Measurements from ENCODE around the gene OR5D14.

DNA sequence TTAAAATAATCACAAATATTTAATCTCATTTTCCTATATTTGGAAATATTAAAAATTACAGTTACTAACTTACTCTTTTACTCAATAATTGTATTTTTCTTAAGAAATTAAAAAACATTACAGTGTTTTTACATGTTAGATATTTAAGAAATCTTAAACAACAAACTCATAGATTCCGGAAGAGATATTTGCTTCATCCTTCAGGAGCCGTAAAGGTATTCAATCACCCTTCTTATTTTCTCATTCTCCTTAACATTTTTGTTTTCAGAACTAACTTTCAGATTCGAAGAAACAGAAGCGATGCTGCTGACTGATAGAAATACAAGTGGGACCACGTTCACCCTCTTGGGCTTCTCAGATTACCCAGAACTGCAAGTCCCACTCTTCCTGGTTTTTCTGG, 24.0 kb downstream of the OR5D14 start, which contains the start of gene OR5D18:
- TF ChIP-seq POLR2A (IDR thresholded peaks at IDR 0.05), result no peak
- TF ChIP-seq, protein P1, sequence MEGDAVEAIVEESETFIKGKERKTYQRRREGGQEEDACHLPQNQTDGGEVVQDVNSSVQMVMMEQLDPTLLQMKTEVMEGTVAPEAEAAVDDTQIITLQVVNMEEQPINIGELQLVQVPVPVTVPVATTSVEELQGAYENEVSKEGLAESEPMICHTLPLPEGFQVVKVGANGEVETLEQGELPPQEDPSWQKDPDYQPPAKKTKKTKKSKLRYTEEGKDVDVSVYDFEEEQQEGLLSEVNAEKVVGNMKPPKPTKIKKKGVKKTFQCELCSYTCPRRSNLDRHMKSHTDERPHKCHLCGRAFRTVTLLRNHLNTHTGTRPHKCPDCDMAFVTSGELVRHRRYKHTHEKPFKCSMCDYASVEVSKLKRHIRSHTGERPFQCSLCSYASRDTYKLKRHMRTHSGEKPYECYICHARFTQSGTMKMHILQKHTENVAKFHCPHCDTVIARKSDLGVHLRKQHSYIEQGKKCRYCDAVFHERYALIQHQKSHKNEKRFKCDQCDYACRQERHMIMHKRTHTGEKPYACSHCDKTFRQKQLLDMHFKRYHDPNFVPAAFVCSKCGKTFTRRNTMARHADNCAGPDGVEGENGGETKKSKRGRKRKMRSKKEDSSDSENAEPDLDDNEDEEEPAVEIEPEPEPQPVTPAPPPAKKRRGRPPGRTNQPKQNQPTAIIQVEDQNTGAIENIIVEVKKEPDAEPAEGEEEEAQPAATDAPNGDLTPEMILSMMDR (IDR thresholded peaks at IDR 0.05), result no peak

Data from testis (tissue), 2 donors.